IMR-90 (cell line): Measurements from ENCODE around the gene MET. TPM values are rescaled to one million over a fixed set of nuclear protein-coding genes. Genes with fewer than 3 reads are reported as not detected.

Experiments
- ATAC-seq: fragments of 200-7000 bp; cut with Tn5 transposase; 2 replicates; pipeline ENCODE4 v1.9.1; 2020; ENCODE audit warnings: low read depth, mild to moderate bottlenecking, moderate library complexity
- BruUV-seq: library from RNA; stranded (reverse); fragments of 400-500 nt; replicated peaks from 2 replicates; lab custom pipeline; 2021; lab: Mats Ljungman, UMichigan
- CTCF ChIA-PET: fragments of 300-600 bp; formaldehyde crosslinking; extraction: SDS; loops from one replicate; lab custom pipeline; 2021; ENCODE audit warnings: antibody characterized with exemption; lab: Yijun Ruan, JAX
- POLR2A ChIA-PET: fragments of 300-600 bp; sonication (Branson Sonifier 250); formaldehyde crosslinking; loops from one replicate; lab custom pipeline; 2022; ENCODE audit warnings: antibody characterized with exemption; ENCODE audit not compliant: unreplicated experiment; lab: Charles Lee
- DNase-seq: peaks from one replicate; pipeline ENCODE4 v3.0.0; 2013
- H2AFZ ChIP-seq: replicated peaks from 2 replicates; pipeline ENCODE3; 2013; ENCODE audit warnings: low read length, mild to moderate bottlenecking; ENCODE audit not compliant: poor library complexity
- H2AK5ac ChIP-seq: 2 replicates; pipeline ENCODE4 v1.6.1; 2013; ENCODE audit warnings: low read depth, low read length, inconsistent platforms
- H2AK9ac ChIP-seq: replicated peaks from 2 replicates; pipeline ENCODE3; 2013; ENCODE audit warnings: mild to moderate bottlenecking, low read depth, low read length, moderate library complexity; ENCODE audit not compliant: poor library complexity
- H2BK120ac ChIP-seq: 2 replicates; pipeline ENCODE4 v1.6.1; 2013; ENCODE audit warnings: low read depth, low read length, inconsistent platforms
- H2BK15ac ChIP-seq: 3 replicates; pipeline ENCODE4 v1.6.1; 2013; ENCODE audit warnings: low read depth, low read length, inconsistent platforms
- H2BK20ac ChIP-seq: 2 replicates; pipeline ENCODE4 v1.6.1; 2013; ENCODE audit warnings: low read depth, mild to moderate bottlenecking, inconsistent platforms, low read length, moderate library complexity
- H2BK5ac ChIP-seq: 2 replicates; pipeline ENCODE4 v1.6.1; 2013; ENCODE audit warnings: mild to moderate bottlenecking, low read depth, low read length, inconsistent platforms; ENCODE audit not compliant: poor library complexity, severe bottlenecking
- H3K14ac ChIP-seq: replicated peaks from 2 replicates; pipeline ENCODE4 v1.6.1; 2013; ENCODE audit warnings: low read depth, low read length, inconsistent platforms
- H3K18ac ChIP-seq: 2 replicates; pipeline ENCODE4 v1.6.1; 2013; ENCODE audit warnings: low read depth, low read length, control low read depth
- H3K23ac ChIP-seq: 2 replicates; pipeline ENCODE4 v1.6.1; 2013; ENCODE audit warnings: low read depth, low read length, inconsistent platforms
- H3K27ac ChIP-seq: 2 replicates; pipeline ENCODE4 v1.5.1; 2013; ENCODE audit warnings: mild to moderate bottlenecking, control low read depth, low read length; ENCODE audit not compliant: insufficient read depth
- H3K27me3 ChIP-seq: 2 replicates; pipeline ENCODE4 v1.6.1; 2013; ENCODE audit warnings: low read length; ENCODE audit not compliant: control insufficient read depth, insufficient read depth
- H3K36me3 ChIP-seq: 2 replicates; pipeline ENCODE4 v1.6.1; 2013; ENCODE audit warnings: low read length, mixed read lengths; ENCODE audit not compliant: control insufficient read depth, insufficient read depth
- H3K4ac ChIP-seq: 2 replicates; pipeline ENCODE4 v1.6.1; 2013; ENCODE audit warnings: low read depth, low read length, inconsistent platforms
- H3K4me1 ChIP-seq: 2 replicates; pipeline ENCODE4 v1.6.1; 2013; ENCODE audit warnings: low read length, mixed read lengths; ENCODE audit not compliant: control insufficient read depth, insufficient read depth
- H3K4me2 ChIP-seq: 2 replicates; pipeline ENCODE4 v1.6.1; 2013; ENCODE audit warnings: low read depth, mild to moderate bottlenecking, control low read depth, low read length, moderate library complexity
- H3K4me3 ChIP-seq: 2 replicates; pipeline ENCODE4 v1.5.1; 2013; ENCODE audit warnings: low read depth, mild to moderate bottlenecking, control low read depth, low read length, moderate library complexity; ENCODE audit not compliant: insufficient read depth
- H3K56ac ChIP-seq: 2 replicates; pipeline ENCODE4 v1.6.1; 2013; ENCODE audit warnings: low read length, inconsistent platforms; ENCODE audit not compliant: insufficient read depth; ENCODE audit errors: extremely low read depth
- H3K79me1 ChIP-seq, 2 experiments: 2 replicates each; pipeline ENCODE4 v1.6.1; 2013; ENCODE audit warnings: low read length in 2 of 2, inconsistent platforms in 1 of 2, low read depth in 1 of 2
- H3K9ac ChIP-seq: 2 replicates; pipeline ENCODE4 v1.6.1; 2013; ENCODE audit warnings: low read depth, low read length, control low read depth
- H3K9me1 ChIP-seq: 2 replicates; pipeline ENCODE4 v1.6.1; 2013; ENCODE audit warnings: low read length, inconsistent platforms; ENCODE audit not compliant: insufficient read depth
- H3K9me3 ChIP-seq: 2 replicates; pipeline ENCODE4 v1.6.1; 2013; ENCODE audit warnings: low read length; ENCODE audit not compliant: control insufficient read depth, insufficient read depth
- H4K20me1 ChIP-seq: 2 replicates; pipeline ENCODE4 v1.6.1; 2013; ENCODE audit warnings: low read length, inconsistent platforms; ENCODE audit not compliant: insufficient read depth
- H4K5ac ChIP-seq: 2 replicates; pipeline ENCODE4 v1.6.1; 2013; ENCODE audit warnings: mild to moderate bottlenecking, low read depth, low read length, control low read depth
- H4K8ac ChIP-seq, 2 experiments: 2 replicates each; pipeline ENCODE4 v1.6.1; 2013; ENCODE audit warnings: low read depth in 2 of 2, low read length in 2 of 2, control low read depth in 1 of 2, inconsistent platforms in 1 of 2
- H4K91ac ChIP-seq: 2 replicates; pipeline ENCODE4 v1.6.1; 2013; ENCODE audit warnings: low read depth, low read length, inconsistent platforms; ENCODE audit not compliant: insufficient read depth
- BHLHE40 ChIP-seq: fragments of 150-350 bp; IDR thresholded peaks from 2 replicates; pipeline ENCODE4 v1.6.1; 2016; ENCODE audit warnings: mild to moderate bottlenecking, low read depth, low read length
- CEBPB ChIP-seq: IDR thresholded peaks from 2 replicates; pipeline ENCODE4 v1.6.1; 2012; ENCODE audit warnings: low read depth, low read length, improper control_type of control experiment
- FOS ChIP-seq: fragments of 150-350 bp; IDR thresholded peaks from 2 replicates; pipeline ENCODE4 v1.6.1; 2016; ENCODE audit warnings: low read depth, low read length
- MAZ ChIP-seq: IDR thresholded peaks from 2 replicates; pipeline ENCODE4 v1.6.1; 2012; ENCODE audit warnings: low read depth, mild to moderate bottlenecking, low read length, improper control_type of control experiment, moderate library complexity, borderline replicate concordance
- NFE2L2 ChIP-seq: fragments of 150-350 bp; IDR thresholded peaks from 2 replicates; pipeline ENCODE4 v1.6.1; 2016; ENCODE audit warnings: low read depth, mild to moderate bottlenecking, low read length
- RAD21 ChIP-seq: IDR thresholded peaks from 2 replicates; pipeline ENCODE4 v1.6.1; 2012; ENCODE audit warnings: low read length, improper control_type of control experiment
- WGBS, 2 experiments: methylation state at CpG; one replicate each; pipeline versions ENCODE4 v1.1.5 to v1.1.7; 2013; ENCODE audit warnings: missing lambda C conversion rate in 2 of 2; ENCODE audit not compliant: insufficient read length in 1 of 2; ENCODE audit errors: extremely low coverage in 2 of 2; 5-methylcytosine and 5-hydroxymethylcytosine counted together
- dilution Hi-C: fragments of 300-500 bp; cut with HindIII; formaldehyde crosslinking; loops from one replicate; pipeline ENCODE4 v1.14.3; 2018; ENCODE audit warnings: low sequenced_read_pairs; ENCODE audit not compliant: unreplicated experiment
- in situ Hi-C: fragments of 300-500 bp; cut with MboI; formaldehyde crosslinking; loops from 3 replicates; pipeline ENCODE4 v1.14.3; 2019; ENCODE audit warnings: low sequenced_read_pairs, inconsistent platforms, mixed read lengths
- intact Hi-C: fragments of 100-400 bp; cut with micrococcal nuclease; formaldehyde crosslinking; loops from 2 replicates; pipeline ENCODE4 v1.10.0; 2022
- polyA plus RNA-seq, 3 experiments: library from polyadenylated mRNA; depleted of rRNA; stranded (reverse); fragments of >200 nt; gene quantifications; 2 replicates each; pipeline ENCODE4 v1.2.3, GENCODE V29; 2012; ENCODE audit warnings: low replicate concordance in 1 of 3
- total RNA-seq: library from RNA; depleted of rRNA; stranded (reverse); fragments of >200 nt; gene quantifications from 2 replicates; pipeline ENCODE4 v1.2.3, GENCODE V29; 2012
- TF ChIP-seq, protein P1 (sequence below): fragments of 150-350 bp; IDR thresholded peaks from 2 replicates; pipeline ENCODE4 v1.6.1; 2017; ENCODE audit warnings: mild to moderate bottlenecking, antibody characterized with exemption, low read length, low read depth

MET gene
- total and polyA plus RNA-seq, 2 of the 4 experiments (the other 2 are of a cell fraction), result 15.0 to 84.6 TPM

DNA sequence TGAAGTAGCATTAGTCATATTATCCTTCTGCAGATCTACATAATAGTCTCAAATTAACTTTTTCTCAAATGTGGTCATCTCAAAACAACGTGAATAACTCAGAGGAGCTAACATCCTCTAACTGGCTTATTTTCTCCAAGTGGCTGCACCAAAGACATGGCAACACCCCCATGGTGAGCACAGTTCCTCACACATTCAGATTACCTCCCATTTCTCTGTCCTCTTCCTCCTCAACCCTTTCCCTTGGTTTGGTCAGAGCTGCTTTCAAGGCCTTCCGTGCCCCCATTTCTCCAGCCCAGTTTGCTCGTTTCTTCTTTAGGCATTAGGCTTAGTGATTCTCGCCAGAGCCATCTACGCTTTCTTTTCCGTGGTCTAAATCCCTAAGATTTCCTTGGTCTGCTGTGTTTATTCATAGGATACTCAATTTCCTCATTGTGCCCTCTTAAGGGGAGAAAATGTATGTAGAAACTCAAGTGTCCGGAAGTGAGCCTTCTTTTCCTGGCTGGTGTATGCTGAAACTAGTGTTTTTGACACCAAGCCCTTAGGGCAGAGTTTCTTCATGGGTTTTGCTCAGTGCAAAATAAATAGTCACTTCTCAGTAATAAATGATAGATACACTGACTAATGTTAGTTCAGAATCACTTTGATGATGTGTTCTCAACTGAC is 2.6 kb downstream of the MET start:
- intact Hi-C loops, result loop anchor here (5.0 kb wide), 4 partner anchors 43 to 502 kb away; no protein-coding TSS in a partner anchor
- H3K9me3 ChIP-seq, result no peaks in the 10 kb centered on the region
- H3K27ac ChIP-seq, result no peak overlapping the region
- in situ Hi-C loops, result no loop called here
- H3K36me3 ChIP-seq, result no peaks in the 10 kb centered on the region
- ChIA-PET CTCF (interaction anchor here (1.3 kb wide), 1 partner anchor 21 kb away, joined by 3 read pairs; no protein-coding TSS in a partner anchor), POLR2A (interaction anchor here (1.5 kb wide), 1 partner anchor 13 kb away, joined by 3 read pairs; no protein-coding TSS in a partner anchor)
- no peak overlapping the region for H3K56ac ChIP-seq
- ATAC-seq (no peak), DNase-seq (peak; percentile 40)
- H2BK20ac ChIP-seq, result 0 out of 2 replicates have a peak overlapping the region, but pooled peaks have one; percentile 58
- peak overlapping the region; percentile 67 for H2AK5ac ChIP-seq
- H2AFZ ChIP-seq, result peak overlapping the region; percentile 2
- no peak overlapping the region for H3K9ac ChIP-seq
- H3K14ac ChIP-seq, result 0 out of 2 replicates have a peak overlapping the region, but pooled peaks have one; percentile 35
- no peak overlapping the region; the same call in 1 of the 2 replicates for H3K18ac ChIP-seq
- BruUV-seq, result TSS peak; percentile 14
- peak overlapping the region; percentile 26; the same call in 1 of the 2 replicates for H2BK120ac ChIP-seq
- TF ChIP-seq RAD21, result no peak
- TF ChIP-seq, protein P1, sequence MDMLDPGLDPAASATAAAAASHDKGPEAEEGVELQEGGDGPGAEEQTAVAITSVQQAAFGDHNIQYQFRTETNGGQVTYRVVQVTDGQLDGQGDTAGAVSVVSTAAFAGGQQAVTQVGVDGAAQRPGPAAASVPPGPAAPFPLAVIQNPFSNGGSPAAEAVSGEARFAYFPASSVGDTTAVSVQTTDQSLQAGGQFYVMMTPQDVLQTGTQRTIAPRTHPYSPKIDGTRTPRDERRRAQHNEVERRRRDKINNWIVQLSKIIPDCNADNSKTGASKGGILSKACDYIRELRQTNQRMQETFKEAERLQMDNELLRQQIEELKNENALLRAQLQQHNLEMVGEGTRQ, result no peak
- TF ChIP-seq FOS, result no peak
- TF ChIP-seq NFE2L2, result no peak
- TF ChIP-seq BHLHE40, result no peak
- no peak for TF ChIP-seq MAZ
- no peak for TF ChIP-seq CEBPB
- no peaks in the 10 kb centered on the region for H4K20me1 ChIP-seq
- no peak overlapping the region for H3K4me3 ChIP-seq
- peak overlapping the region; percentile 6; the same call in 1 of the 2 replicates for H4K91ac ChIP-seq
- H3K4ac ChIP-seq, result peak overlapping the region; percentile 38
- no peak overlapping the region for H2BK5ac ChIP-seq
- peaks cover 3% of the 10 kb centered on the region; the same call in 1 of the 2 replicates for H3K9me1 ChIP-seq
- peaks cover 5% of the 10 kb centered on the region for H3K4me1 ChIP-seq
- H4K5ac ChIP-seq, result no peak overlapping the region; the same call in 1 of the 2 replicates
- peak overlapping the region; percentile 1; the same call in 1 of the 2 replicates for H3K4me2 ChIP-seq
- H3K23ac ChIP-seq, result peak overlapping the region; percentile 87; the same call in 1 of the 2 replicates
- H2AK9ac ChIP-seq, result no peak overlapping the region
- H3K27me3 ChIP-seq, result no peaks in the 10 kb centered on the region
- peak overlapping the region; percentile 22 to 57; a peak in 3 of 4 replicates for H4K8ac ChIP-seq
- peaks cover 24 to 30% of the 10 kb centered on the region in 2 experiments; a peak in 3 of 4 replicates for H3K79me1 ChIP-seq
- H2BK15ac ChIP-seq, result peak overlapping the region; percentile 26; the same call in 1 of the 3 replicates
- 40% methylated on average over 1 of the region's 7 CpGs; no CpG with 5 or more reads in 1 of the 2 experiments for WGBS, 2 experiments
- dilution Hi-C loops, result no loop called here
